K562 (cell line): ENCODE measurements around the gene NUCB2. TPM values are rescaled to one million over a fixed set of nuclear protein-coding genes. Genes with fewer than 3 reads are reported as not detected.

Experiments
- ARID1B ChIP-seq: fragments of 450-650 bp; IDR thresholded peaks from 2 replicates; pipeline ENCODE4 v1.6.1; 2016; ENCODE audit warnings: antibody characterized with exemption, mild to moderate bottlenecking, inconsistent platforms
- CAMTA2 ChIP-seq: fragments of 250-450 bp; sonication (Bioruptor Pico); conservative IDR thresholded peaks from 2 replicates; pipeline ENCODE4 v1.5.1; 2022
- CBX1 ChIP-seq: sonication (generic); IDR thresholded peaks from 2 replicates; pipeline ENCODE4 v1.6.1; 2016; ENCODE audit warnings: antibody characterized with exemption, low read depth, mild to moderate bottlenecking
- CBX5 ChIP-seq: IDR thresholded peaks from 2 replicates; pipeline ENCODE4 v1.6.1; 2014; ENCODE audit warnings: low read depth, borderline replicate concordance
- CTCFL ChIP-seq: IDR thresholded peaks from 2 replicates; pipeline ENCODE4 v1.6.1; 2011; ENCODE audit warnings: borderline replicate concordance, low read depth, mild to moderate bottlenecking, moderate library complexity, low read length; ENCODE audit not compliant: insufficient read depth, poor library complexity, severe bottlenecking
- DACH1 ChIP-seq: fragments of 450-650 bp; IDR thresholded peaks from 2 replicates; pipeline ENCODE4 v1.6.1; 2018; ENCODE audit not compliant: partially characterized antibody
- EHMT2 ChIP-seq: fragments of 450-650 bp; IDR thresholded peaks from 2 replicates; pipeline ENCODE4 v1.6.1; 2018; ENCODE audit warnings: antibody characterized with exemption
- ETS1 ChIP-seq: conservative IDR thresholded peaks from 2 replicates; pipeline ENCODE4 v1.6.1; 2011; ENCODE audit warnings: low read depth, mild to moderate bottlenecking, low read length; ENCODE audit not compliant: control insufficient read depth
- FOS ChIP-seq: IDR thresholded peaks from 3 replicates; pipeline ENCODE4 v1.6.1; 2011; ENCODE audit not compliant: insufficient read length; ENCODE audit errors: extremely low read depth
- MTA1 ChIP-seq: fragments of 450-650 bp; IDR thresholded peaks from 2 replicates; pipeline ENCODE4 v1.6.1; 2017; ENCODE audit warnings: borderline replicate concordance
- NONO ChIP-seq, 2 experiments: fragments of 200-400 bp in 1 of 2; fragments of 450-650 bp in 1 of 2; formaldehyde crosslinking in 1 of 2; IDR thresholded peaks; 2 replicates each; pipeline ENCODE4 v1.6.1; 2017; ENCODE audit warnings: low read depth in 2 of 2, mild to moderate bottlenecking in 2 of 2, moderate library complexity in 2 of 2, low read length in 1 of 2
- PHF21A ChIP-seq: fragments of 450-650 bp; IDR thresholded peaks from 2 replicates; pipeline ENCODE4 v1.6.1; 2017; ENCODE audit warnings: low read depth, borderline replicate concordance
- POLR2H ChIP-seq: IDR thresholded peaks from 2 replicates; pipeline ENCODE4 v1.6.1; 2016; ENCODE audit warnings: missing genetic modification characterization, low read depth, mild to moderate bottlenecking, control low read depth, missing compliant biosample characterization, moderate library complexity
- SMAD4 ChIP-seq: fragments of 250-450 bp; sonication (Bioruptor Pico); conservative IDR thresholded peaks from 2 replicates; pipeline ENCODE4 v1.8.0; 2021; ENCODE audit warnings: inconsistent platforms, mild to moderate bottlenecking, moderate library complexity
- TRIM24 ChIP-seq, 2 experiments: fragments of 450-650 bp; IDR thresholded peaks; 2 replicates each; pipeline ENCODE4 v1.6.1; 2016
- ZEB2 ChIP-seq: fragments of 450-650 bp; IDR thresholded peaks from 2 replicates; pipeline ENCODE4 v1.6.1; 2016
- ZNF140 ChIP-seq: fragments of 250-450 bp; sonication (Bioruptor Pico); IDR thresholded peaks from 2 replicates; pipeline ENCODE4 v1.8.0; 2021; ENCODE audit warnings: moderate library complexity, mild to moderate bottlenecking, inconsistent platforms
- ZNF280B ChIP-seq: fragments of 250-450 bp; sonication (Bioruptor Pico); IDR thresholded peaks from 2 replicates; pipeline ENCODE4 v1.5.1; 2021; ENCODE audit warnings: mild to moderate bottlenecking
- ZNF699 ChIP-seq: fragments of 250-450 bp; sonication (Bioruptor Pico); IDR thresholded peaks from 2 replicates; pipeline ENCODE4 v1.8.0; 2021; ENCODE audit warnings: mild to moderate bottlenecking, moderate library complexity; ENCODE audit not compliant: insufficient replicate concordance
- ZNF79 ChIP-seq: fragments of 250-450 bp; sonication (Bioruptor Pico); IDR thresholded peaks from 2 replicates; pipeline ENCODE4 v1.4.0; 2020; ENCODE audit warnings: low read depth, mild to moderate bottlenecking, moderate library complexity
- polyA plus RNA-seq, 8 experiments: library from polyadenylated mRNA; depleted of rRNA in 4 of 8; stranded (reverse) in 5 of 8; unstranded in 3 of 8; fragments of >200 nt; fragmentation: Nextera tagmentation in 2 of 8; fragmentation: Illumina TruSeq in 1 of 8; extraction: Ambion mirVana in 2 of 8; extraction: Trizol in 1 of 8; gene quantifications; 2 replicates each; pipeline versions ENCODE4 v1.2.1 to v1.2.3, GENCODE V29; 2011 to 2014; ENCODE audit warnings: inconsistent platforms in 1 of 8, missing spikeins in 1 of 8
- total RNA-seq, 7 experiments: library from RNA; depleted of rRNA in 6 of 7; stranded (reverse); fragments of >200 nt in 6 of 7; fragmentation: Illumina TruSeq in 2 of 7; extraction: Trizol in 2 of 7; gene quantifications; 2 replicates each; pipeline versions ENCODE4 v1.2.1 to v1.2.3, GENCODE V29; 2011 to 2021; ENCODE audit warnings: low replicate concordance in 1 of 7
- TF ChIP-seq, protein P1 (sequence below): fragments of 450-650 bp; IDR thresholded peaks from 2 replicates; pipeline ENCODE4 v1.6.1; 2018; ENCODE audit warnings: mild to moderate bottlenecking, low read depth; ENCODE audit not compliant: partially characterized antibody
- TF ChIP-seq, protein P2 (sequence below), 2 experiments: fragments of 450-650 bp; conservative IDR thresholded peaks; 2 replicates each; pipeline ENCODE4 v1.6.1; 2017; ENCODE audit warnings: mild to moderate bottlenecking in 2 of 2, moderate library complexity in 2 of 2

Gene NUCB2
- total and polyA plus RNA-seq, 9 of the 15 experiments (the other 6 are each of a cell fraction or from before 2014, with no cell fraction given), result 54.0 to 108 (median 84.6) TPM

DNA sequence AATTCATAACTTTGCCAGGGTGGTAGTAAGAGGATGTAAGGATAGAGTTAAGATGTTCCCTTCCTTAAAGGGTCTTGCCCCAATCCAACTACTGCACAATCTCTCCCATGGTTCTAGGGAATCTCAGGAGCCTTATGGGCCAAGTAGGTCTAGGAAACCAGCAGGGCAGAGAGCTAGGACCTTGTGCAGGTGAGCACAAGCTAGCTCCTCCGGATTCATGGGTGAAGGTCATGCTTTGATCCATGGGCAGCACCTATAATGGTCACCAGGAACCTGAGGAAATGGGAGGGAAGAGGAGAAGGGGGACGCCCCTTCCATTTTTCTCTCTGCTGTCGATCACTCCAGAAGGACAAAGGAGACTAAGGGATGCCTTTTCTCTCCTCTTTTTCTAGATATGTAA lies 95.1 kb downstream of the NUCB2 start (continued):
- no peak for TF ChIP-seq DACH1
- TF ChIP-seq ZNF699 (CRISPR knock-in tag), result no peak
- no peak for TF ChIP-seq ETS1
- TF ChIP-seq POLR2H (tag), result no peak
- TF ChIP-seq TRIM24 (IDR thresholded peaks at IDR 0.05), result peak in 1 of 2 experiments; percentile 53; a peak in 1 of 4 replicates
- TF ChIP-seq ZEB2, result peak; percentile 53; the same call in 1 of the 2 replicates
- no peak for TF ChIP-seq CTCFL
- no peak for TF ChIP-seq NONO (IDR thresholded peaks at IDR 0.05; ENCODE audit: low read depth in 2 of 2, low read length in 1 of 2)
- TF ChIP-seq FOS, result no peak
- TF ChIP-seq ZNF79 (CRISPR knock-in tag), result no peak
- no peak for TF ChIP-seq ZNF140 (CRISPR knock-in tag)
- peak; percentile 99 for TF ChIP-seq CBX5
- peak; percentile 27; the same call in 1 of the 2 replicates for TF ChIP-seq EHMT2
- no peak for TF ChIP-seq ARID1B
- peak; percentile 93; the same call in 1 of the 2 replicates for TF ChIP-seq ZNF280B (CRISPR knock-in tag)
- no peak for TF ChIP-seq SMAD4 (CRISPR knock-in tag)
- no peak for TF ChIP-seq CAMTA2
- TF ChIP-seq, protein P1, sequence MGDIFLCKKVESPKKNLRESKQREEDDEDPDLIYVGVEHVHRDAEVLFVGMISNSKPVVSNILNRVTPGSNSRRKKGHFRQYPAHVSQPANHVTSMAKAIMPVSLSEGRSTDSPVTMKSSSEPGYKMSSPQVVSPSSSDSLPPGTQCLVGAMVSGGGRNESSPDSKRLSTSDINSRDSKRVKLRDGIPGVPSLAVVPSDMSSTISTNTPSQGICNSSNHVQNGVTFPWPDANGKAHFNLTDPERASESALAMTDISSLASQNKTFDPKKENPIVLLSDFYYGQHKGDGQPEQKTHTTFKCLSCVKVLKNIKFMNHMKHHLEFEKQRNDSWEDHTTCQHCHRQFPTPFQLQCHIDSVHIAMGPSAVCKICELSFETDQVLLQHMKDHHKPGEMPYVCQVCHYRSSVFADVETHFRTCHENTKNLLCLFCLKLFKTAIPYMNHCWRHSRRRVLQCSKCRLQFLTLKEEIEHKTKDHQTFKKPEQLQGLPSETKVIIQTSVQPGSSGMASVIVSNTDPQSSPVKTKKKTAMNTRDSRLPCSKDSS, result peak; percentile 86
- no peak for TF ChIP-seq PHF21A
- no peak for TF ChIP-seq MTA1
- TF ChIP-seq, protein P2, sequence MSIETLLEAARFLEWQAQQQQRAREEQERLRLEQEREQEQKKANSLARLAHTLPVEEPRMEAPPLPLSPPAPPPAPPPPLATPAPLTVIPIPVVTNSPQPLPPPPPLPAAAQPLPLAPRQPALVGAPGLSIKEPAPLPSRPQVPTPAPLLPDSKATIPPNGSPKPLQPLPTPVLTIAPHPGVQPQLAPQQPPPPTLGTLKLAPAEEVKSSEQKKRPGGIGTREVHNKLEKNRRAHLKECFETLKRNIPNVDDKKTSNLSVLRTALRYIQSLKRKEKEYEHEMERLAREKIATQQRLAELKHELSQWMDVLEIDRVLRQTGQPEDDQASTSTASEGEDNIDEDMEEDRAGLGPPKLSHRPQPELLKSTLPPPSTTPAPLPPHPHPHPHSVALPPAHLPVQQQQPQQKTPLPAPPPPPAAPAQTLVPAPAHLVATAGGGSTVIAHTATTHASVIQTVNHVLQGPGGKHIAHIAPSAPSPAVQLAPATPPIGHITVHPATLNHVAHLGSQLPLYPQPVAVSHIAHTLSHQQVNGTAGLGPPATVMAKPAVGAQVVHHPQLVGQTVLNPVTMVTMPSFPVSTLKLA (conservative IDR thresholded peaks at IDR 0.05), result no peak
- peak; percentile 99; the same call in 1 of the 2 replicates for TF ChIP-seq CBX1
